ENCODE data around the gene TAF11L13.
A peak's percentile ranks its signal among the peaks of the same experiment; 100 is the strongest.
"Not testable (repeated sequence)": the region's sequence is repeated elsewhere in the genome, so short reads cannot be mapped to it uniquely, and the experiment has no call there.

Gene TAF11L13

GRCh38 chr5:17631788-17632187 is at the start of gene TAF11L13:
Gene TAF11L13, plus strand, starts transcription at chr5:17632088.
- DNase-seq, result not testable (repeated sequence)

- DNase-seq, result not testable (repeated sequence)
These were observed 46.2 kb upstream of the TAF11L13 start, which contains the start of gene TAF11L7 for GRCh38 chr5:17585658-17586057. Gene TAF11L7, minus strand, starts transcription at chr5:17585758.

- not testable (repeated sequence) for DNase-seq
These were observed 41.0 kb upstream of the TAF11L13 start, which contains the start of gene TAF11L8 for GRCh38 chr5:17590860-17591259. Gene TAF11L8, minus strand, starts transcription at chr5:17590960.

GRCh38 chr5:17594255-17594654 is 37.6 kb upstream of the TAF11L13 start, which contains the start of gene TAF11L9:
Gene TAF11L9, minus strand, starts transcription at chr5:17594394.
- DNase-seq, result not testable (repeated sequence)

GRCh38 chr5:17597728-17598127 is 34.2 kb upstream of the TAF11L13 start, which contains the start of gene TAF11L10:
Gene TAF11L10, minus strand, starts transcription at chr5:17597828.
- not testable (repeated sequence) for DNase-seq

GRCh38 chr5:17603880-17604279 is 28.0 kb upstream of the TAF11L13 start, which contains the start of gene TAF11L11:
Gene TAF11L11, plus strand, starts transcription at chr5:17604183.
- DNase-seq, result not testable (repeated sequence)

- no peak for DNase-seq
These were observed 26.9 kb upstream of the TAF11L13 start for GRCh38 chr5:17604951-17605350.

- not testable (repeated sequence) for DNase-seq
These were observed 24.4 kb upstream of the TAF11L13 start for GRCh38 chr5:17607461-17607860.

- DNase-seq, result not testable (repeated sequence)
These were observed 21.8 kb upstream of the TAF11L13 start, which contains the start of gene TAF11L12 for GRCh38 chr5:17610092-17610491. Gene TAF11L12, plus strand, starts transcription at chr5:17610392.

GRCh38 chr5:17614872-17615605 is 16.8 kb upstream of the TAF11L13 start:
- DNase-seq, result no peak

GRCh38 chr5:17619354-17619753 is 12.5 kb upstream of the TAF11L13 start:
- DNase-seq, result no peak

- DNase-seq, result no peak
These were observed 11.3 kb upstream of the TAF11L13 start for GRCh38 chr5:17620627-17621026.

GRCh38 chr5:17625686-17626085 is 6.2 kb upstream of the TAF11L13 start:
- DNase-seq, result no peak

GRCh38 chr5:17634160-17634559 is 2.3 kb downstream of the TAF11L13 start, which contains the start of gene TAF11L14:
Gene TAF11L14, plus strand, starts transcription at chr5:17634460.
- no peak for DNase-seq

GRCh38 chr5:17649232-17649631 is 17.3 kb downstream of the TAF11L13 start:
- DNase-seq, result not testable (repeated sequence)

- DNase-seq, result not testable (repeated sequence)
These were observed 23.4 kb downstream of the TAF11L13 start for GRCh38 chr5:17655201-17655759.

GRCh38 chr5:17655921-17656320 is 24.0 kb downstream of the TAF11L13 start:
- DNase-seq, result no peak

- peak; percentile 63 for DNase-seq
These were observed 31.3 kb downstream of the TAF11L13 start for GRCh38 chr5:17663182-17663581.

- no peak for DNase-seq
These were observed 33.9 kb downstream of the TAF11L13 start for GRCh38 chr5:17665836-17666235.

GRCh38 chr5:17666726-17667235 is 34.9 kb downstream of the TAF11L13 start:
- DNase-seq, result no peak

GRCh38 chr5:17670353-17670752 is 38.5 kb downstream of the TAF11L13 start:
- no peak for DNase-seq

- DNase-seq, result no peak
These were observed 47.0 kb downstream of the TAF11L13 start for GRCh38 chr5:17678751-17679324.

GRCh38 chr5:17679597-17680203 is 47.8 kb downstream of the TAF11L13 start:
- no peak for DNase-seq

All from NCI-H2171 treated with DMSO at 0.1 percent for 48 hours (cell line).